Thyroid gland (tissue), 4 donors: ENCODE data around the gene GPC5.

ENCODE experiments used
- POLR2A ChIP-seq, 2 donors: fragments of 450-650 bp; IDR thresholded peaks; one replicate each; pipeline ENCODE4 v1.6.1; 2017; ENCODE audit warnings: antibody characterized with exemption in 2 of 2, mild to moderate bottlenecking in 2 of 2, moderate library complexity in 1 of 2
- TF ChIP-seq, protein P1 (sequence below), 6 experiments: fragments of 200-600 bp in 3 of 6; fragments of 450-650 bp in 3 of 6; sonication (generic) in 3 of 6; IDR thresholded peaks; one replicate each; pipeline ENCODE4 v1.5.1; 2016 to 2019; ENCODE audit warnings: antibody characterized with exemption in 6 of 6, mild to moderate bottlenecking in 2 of 6, inconsistent platforms in 1 of 6, moderate library complexity in 1 of 6

GRCh38 chr13:92173254-92173653 is 774.8 kb downstream of the GPC5 start:
- TF ChIP-seq, protein P1, sequence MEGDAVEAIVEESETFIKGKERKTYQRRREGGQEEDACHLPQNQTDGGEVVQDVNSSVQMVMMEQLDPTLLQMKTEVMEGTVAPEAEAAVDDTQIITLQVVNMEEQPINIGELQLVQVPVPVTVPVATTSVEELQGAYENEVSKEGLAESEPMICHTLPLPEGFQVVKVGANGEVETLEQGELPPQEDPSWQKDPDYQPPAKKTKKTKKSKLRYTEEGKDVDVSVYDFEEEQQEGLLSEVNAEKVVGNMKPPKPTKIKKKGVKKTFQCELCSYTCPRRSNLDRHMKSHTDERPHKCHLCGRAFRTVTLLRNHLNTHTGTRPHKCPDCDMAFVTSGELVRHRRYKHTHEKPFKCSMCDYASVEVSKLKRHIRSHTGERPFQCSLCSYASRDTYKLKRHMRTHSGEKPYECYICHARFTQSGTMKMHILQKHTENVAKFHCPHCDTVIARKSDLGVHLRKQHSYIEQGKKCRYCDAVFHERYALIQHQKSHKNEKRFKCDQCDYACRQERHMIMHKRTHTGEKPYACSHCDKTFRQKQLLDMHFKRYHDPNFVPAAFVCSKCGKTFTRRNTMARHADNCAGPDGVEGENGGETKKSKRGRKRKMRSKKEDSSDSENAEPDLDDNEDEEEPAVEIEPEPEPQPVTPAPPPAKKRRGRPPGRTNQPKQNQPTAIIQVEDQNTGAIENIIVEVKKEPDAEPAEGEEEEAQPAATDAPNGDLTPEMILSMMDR (IDR thresholded peaks at IDR 0.05): no peak
- TF ChIP-seq POLR2A (IDR thresholded peaks at IDR 0.05): no peak
